Keratinocyte (primary cell): ENCODE data around the gene UGT1A8.

Experiments used
- EZH2 ChIP-seq: IDR thresholded peaks from one replicate; pipeline ENCODE4 v1.6.1; 2012; ENCODE audit warnings: inconsistent platforms, mild to moderate bottlenecking, low read length, moderate library complexity
- TF ChIP-seq, protein P1 (sequence below), 3 experiments: IDR thresholded peaks in 1 of 3; conservative IDR thresholded peaks in 1 of 3; optimal IDR thresholded peaks in 1 of 3; 2 replicates in 2 of 3; 3 replicates in 1 of 3; pipeline versions ENCODE3 to v1.5.1; 2011; ENCODE audit warnings: low read length in 3 of 3, mild to moderate bottlenecking in 3 of 3, moderate library complexity in 2 of 3, control low read depth in 1 of 3, inconsistent platforms in 1 of 3; ENCODE audit not compliant: insufficient read depth in 2 of 3; ENCODE audit errors: extremely low read depth in 1 of 3

- TF ChIP-seq, protein P1, sequence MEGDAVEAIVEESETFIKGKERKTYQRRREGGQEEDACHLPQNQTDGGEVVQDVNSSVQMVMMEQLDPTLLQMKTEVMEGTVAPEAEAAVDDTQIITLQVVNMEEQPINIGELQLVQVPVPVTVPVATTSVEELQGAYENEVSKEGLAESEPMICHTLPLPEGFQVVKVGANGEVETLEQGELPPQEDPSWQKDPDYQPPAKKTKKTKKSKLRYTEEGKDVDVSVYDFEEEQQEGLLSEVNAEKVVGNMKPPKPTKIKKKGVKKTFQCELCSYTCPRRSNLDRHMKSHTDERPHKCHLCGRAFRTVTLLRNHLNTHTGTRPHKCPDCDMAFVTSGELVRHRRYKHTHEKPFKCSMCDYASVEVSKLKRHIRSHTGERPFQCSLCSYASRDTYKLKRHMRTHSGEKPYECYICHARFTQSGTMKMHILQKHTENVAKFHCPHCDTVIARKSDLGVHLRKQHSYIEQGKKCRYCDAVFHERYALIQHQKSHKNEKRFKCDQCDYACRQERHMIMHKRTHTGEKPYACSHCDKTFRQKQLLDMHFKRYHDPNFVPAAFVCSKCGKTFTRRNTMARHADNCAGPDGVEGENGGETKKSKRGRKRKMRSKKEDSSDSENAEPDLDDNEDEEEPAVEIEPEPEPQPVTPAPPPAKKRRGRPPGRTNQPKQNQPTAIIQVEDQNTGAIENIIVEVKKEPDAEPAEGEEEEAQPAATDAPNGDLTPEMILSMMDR (optimal IDR thresholded peaks at IDR 0.05 in 1 of 3, IDR thresholded peaks at IDR 0.05 in 1 of 3, conservative IDR thresholded peaks at IDR 0.05 in 1 of 3; ENCODE audit: extremely low read depth in 1 of 3, insufficient read depth in 2 of 3, low read length in 3 of 3): no peak
- TF ChIP-seq EZH2: no peak
Observed at GRCh38 chr2:233639860-233640259, 22.4 kb downstream of the UGT1A8 start.
